ENCODE data around the gene FMNL2.

FMNL2 gene

GRCh38 chr2:152594022-152594766 lies 259.2 kb downstream of the FMNL2 start:
- DNase-seq, result no peak

DNA sequence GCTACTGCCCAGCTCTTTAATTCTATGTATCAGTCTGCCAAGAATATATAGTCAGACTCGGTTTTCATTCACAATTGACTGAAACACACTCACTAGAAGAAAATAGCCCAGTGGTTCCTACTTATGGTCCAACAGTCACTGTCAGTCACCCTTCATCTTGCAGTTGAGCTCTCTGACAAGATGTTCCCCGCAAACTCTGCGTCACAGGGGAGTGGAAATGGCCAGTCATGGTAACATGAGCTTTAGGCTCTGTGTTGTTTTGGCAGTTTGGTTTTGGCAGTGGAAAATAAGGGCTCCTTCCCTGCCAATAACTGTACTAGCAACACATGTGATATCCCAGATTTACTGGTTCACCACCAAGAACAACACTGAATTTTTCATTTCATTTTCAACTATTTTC lies 259.8 kb downstream of the FMNL2 start:
- DNase-seq, result no peak

GRCh38 chr2:152598975-152599759 lies 264.2 kb downstream of the FMNL2 start:
- DNase-seq, result no peak

- no peak for DNase-seq
These were observed 265.2 kb downstream of the FMNL2 start for GRCh38 chr2:152600051-152600657.

DNA sequence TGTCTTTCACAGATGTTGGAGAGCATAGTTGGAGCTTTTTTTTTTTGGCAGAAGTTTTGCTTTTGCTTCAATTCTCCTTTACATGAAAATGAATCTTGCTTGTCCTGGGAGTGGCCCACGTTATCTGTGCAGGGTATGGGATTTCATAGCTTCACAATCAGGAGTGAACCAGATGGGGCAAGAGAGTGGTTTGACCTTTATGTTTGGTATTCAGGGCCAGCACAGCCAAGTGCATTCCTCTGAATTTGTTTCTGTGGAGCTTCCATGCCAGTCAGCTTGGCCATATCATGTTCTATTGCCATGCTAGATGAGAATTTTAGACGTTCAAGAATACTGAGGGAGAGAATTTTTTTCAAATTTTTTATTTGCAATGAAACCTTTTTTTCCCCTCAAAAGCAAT lies 265.7 kb downstream of the FMNL2 start:
- DNase-seq, result no peak

DNA sequence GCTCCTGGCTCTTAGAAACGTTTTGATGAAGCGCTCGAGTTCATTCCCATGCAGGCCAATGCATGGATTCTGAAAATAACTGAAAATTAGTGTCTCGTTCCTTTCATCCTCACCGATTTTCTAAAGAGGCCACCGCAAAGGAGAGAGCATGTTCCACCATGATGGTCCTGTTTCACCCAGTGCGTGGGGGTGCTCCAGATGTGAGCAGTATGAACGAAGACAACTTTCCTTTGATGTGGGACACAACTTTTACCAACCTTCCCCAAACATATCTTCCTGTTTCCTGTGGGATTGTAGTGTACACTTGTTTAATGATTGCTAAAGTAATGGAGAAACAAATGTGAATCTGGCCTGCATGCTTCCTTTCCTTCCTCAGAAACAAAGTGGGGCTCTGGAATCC lies 267.8 kb downstream of the FMNL2 start:
- DNase-seq, result no peak

GRCh38 chr2:152603166-152603565 lies 268.2 kb downstream of the FMNL2 start:
- no peak for DNase-seq

DNA sequence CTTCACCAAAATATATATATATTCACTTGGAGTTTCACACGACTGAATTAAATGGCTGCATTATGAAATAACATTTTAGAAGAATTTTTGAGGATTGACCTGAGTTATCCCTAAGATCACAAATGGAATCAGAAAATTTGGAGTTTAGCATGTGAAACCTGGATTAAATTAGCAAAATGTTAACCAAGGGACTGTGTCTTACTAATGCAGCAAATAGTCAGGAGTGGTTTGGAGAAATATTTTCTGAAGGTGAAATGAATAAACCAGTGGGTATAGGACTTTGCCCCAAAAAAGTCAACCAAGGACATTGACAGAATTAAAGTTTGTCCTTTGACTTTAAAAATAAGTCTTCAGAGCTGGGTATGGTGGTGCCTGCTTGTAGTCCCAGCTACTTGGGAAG lies 271.1 kb downstream of the FMNL2 start:
- DNase-seq, result no peak

- no peak for DNase-seq
These were observed 272.0 kb downstream of the FMNL2 start for GRCh38 chr2:152606941-152607340.

- no peak for DNase-seq
These were observed 272.9 kb downstream of the FMNL2 start for GRCh38 chr2:152607793-152608300.

- no peak for DNase-seq
These were observed 274.2 kb downstream of the FMNL2 start for GRCh38 chr2:152609154-152609553.

GRCh38 chr2:152609699-152610098 lies 274.7 kb downstream of the FMNL2 start:
- no peak for DNase-seq

DNA sequence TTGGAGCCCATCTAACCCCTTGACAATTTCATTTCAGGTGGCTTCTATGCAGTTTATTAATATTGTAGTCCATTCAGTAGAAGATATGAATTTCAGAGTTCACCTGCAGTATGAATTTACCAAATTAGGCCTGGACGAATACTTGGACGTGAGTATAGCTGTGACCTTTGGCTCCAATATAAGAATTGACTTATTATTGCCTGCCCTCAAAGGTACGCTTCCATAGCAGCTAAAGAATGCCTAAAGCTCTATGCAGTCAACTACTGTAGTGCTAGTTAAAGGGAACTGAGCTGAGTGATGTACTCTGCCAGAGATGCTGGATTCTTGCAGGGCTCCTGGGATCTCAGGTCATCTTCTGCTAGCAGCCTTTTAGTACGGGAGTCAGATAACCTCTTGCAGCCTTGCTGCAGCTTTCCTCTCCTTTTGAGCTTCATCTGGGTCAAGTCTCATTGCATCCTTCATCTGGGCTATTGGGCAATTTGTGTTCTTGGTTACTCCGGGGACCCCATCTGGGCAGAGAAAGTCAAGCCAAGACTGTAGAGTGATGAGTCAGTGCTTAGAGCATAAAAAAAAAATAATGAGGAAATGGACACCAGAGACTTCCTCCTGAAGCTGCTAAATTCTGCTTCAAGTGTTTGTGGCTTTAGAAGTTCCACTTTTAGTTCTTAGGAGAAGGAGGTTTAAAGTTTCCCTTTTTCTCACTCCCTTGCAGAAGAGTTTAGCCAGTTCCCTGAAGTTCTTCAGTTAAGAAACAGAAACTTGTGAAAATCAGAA lies 276.7 kb downstream of the FMNL2 start:
- no peak for DNase-seq

DNA sequence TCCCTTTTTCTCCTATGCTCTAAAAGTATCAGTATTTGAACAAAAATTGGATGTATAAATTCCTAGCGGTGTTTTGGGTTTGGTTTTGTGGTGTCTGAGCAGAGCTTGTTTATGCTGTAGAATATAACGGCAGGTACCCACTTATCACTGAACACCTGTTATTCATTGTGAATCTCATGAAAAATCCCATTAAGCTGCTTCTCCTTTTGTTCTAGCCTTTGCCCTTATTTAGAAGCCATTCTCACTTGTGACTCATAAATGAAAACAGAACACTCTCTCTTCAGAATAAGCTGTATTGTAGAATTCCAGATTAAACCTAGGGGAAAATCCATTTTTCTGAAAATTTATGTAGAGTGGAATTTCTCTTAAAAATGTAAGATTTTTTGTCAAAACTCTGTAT lies 278.3 kb downstream of the FMNL2 start:
- DNase-seq, result no peak

DNA sequence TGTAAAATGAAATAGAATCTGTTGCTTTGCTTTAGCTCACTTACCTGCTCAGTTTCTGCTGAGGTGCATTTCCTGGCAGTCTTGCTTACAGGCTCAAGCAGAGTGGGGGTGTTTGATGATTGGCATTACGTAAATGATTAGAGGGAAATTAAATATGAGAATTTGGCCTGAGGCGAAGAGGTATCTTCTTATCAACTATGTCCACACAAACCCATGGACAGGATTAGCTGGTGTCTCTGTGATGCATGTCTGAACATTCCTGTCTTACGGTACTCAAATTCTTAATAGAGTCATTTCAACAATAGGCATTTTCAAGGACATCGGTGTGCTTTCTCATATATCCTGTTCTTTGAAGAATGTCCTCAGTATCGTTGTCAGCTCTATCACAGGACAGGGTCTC lies 280.2 kb downstream of the FMNL2 start:
- DNase-seq, result no peak

- no peak for DNase-seq
These were observed 282.6 kb downstream of the FMNL2 start for GRCh38 chr2:152617456-152618192.

DNA sequence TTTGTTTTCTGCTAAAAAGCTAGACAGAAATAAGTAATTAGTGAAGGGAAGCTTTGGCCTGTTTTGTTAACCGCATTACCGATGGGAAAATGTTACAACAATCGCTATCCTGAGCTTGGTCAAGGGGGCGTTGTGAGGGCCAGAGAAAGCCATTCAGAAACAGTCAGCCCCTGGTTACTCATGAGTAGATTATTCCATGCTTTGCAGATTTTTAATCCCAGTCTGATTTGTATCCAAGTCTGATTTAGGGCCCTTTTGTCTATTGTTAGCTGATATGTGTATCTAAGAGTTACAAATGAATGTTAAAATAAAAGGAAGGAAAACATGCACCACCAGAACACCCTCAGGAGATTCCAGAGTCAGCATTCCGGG lies 283.2 kb downstream of the FMNL2 start:
- DNase-seq, result no peak

GRCh38 chr2:152620208-152620607 lies 285.2 kb downstream of the FMNL2 start:
- DNase-seq, result no peak

DNA sequence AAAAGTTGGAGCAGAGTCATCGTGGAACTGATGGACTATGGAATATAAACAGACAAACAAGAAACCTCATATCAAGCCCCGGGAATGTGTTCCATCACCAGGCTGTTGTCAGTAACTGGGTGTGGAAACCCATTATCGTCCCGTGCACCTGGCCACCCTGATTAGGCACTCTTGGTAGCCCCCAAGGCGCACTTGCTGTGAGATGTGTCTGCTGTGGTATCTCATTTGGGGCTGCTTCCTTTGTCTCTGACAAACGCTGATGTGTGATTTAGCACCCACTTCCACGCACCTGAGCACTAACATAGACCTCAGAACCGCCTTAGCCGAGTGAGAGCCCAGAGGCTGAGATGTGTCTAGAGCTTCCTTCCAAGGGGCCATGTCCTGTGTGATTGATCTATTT lies 286.0 kb downstream of the FMNL2 start:
- DNase-seq, result no peak

- no peak for DNase-seq
These were observed 287.2 kb downstream of the FMNL2 start for GRCh38 chr2:152622219-152622618.

DNA sequence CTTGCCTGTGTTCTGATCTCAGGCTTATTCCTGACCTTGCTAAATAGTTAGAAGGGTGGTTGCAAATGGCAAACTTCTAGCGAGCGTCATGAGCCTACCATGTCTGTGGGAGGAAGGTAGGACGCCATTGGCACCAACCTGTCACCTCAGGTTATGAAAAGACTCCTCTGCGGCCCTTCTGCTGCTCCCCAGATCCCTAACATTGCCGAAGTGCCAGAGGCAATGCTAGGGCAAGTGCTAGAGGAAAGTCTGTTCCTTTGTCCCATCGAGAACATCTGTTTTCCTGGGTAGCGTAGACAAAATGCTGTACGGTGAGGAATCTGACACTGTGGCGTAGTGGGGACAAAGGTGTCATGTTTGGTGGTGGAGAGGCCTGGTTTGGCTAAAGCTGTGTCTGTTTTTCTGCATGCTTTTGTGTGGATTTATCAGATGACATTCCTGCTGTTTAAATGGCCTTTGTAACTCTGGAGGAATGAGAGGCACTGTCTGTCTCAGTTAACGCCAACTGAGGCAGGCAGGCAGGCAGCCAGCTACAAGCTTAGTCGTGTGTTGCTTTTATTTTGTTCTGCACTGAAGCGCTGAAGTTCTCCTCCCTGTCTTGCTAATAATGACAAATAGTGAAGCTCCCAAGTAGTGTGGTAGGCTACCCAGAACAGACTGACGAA lies 288.2 kb downstream of the FMNL2 start:
- DNase-seq, result no peak

DNA sequence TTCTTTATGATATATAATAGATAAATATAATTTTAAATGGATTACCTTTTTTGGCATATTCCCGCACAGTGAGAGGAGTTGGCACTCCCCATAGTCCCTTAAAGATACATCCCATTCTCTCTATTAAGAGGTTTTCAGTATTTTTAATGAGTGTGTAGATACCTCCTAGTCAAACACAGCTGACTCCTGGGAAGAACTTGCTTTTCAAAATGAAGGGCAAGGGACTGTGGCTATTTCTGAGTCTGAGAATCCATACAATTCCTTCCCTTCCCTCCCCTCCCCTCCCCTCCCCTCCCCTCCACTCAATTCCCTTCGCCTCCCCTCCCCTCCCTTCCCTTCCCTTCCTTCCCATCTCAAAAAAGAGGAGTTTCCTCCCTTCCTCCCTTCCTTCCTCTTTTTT lies 288.8 kb downstream of the FMNL2 start:
- no peak for DNase-seq

Measured in activated CD4-positive, alpha-beta T cell treated with anti-CD3 and anti-CD28 coated beads, Interleukin-2, amount 50 U/mL, for 4 hours (primary cell).